Dermis microvascular lymphatic vessel endothelial cell (primary cell): ENCODE measurements around the gene ALAD. TPM values are rescaled to one million over a fixed set of nuclear protein-coding genes. Genes with fewer than 3 reads are reported as not detected.
A peak's percentile ranks its signal among the peaks of the same experiment; 100 is the strongest.

Experiments used
- DNase-seq, 2 donors: peaks; one replicate each; pipeline versions ENCODE4 v3.0.0 to v3.0.0-alpha.2; 2010; ENCODE audit warnings: low read depth in 2 of 2
- total RNA-seq: library from RNA; depleted of rRNA; stranded (reverse); fragments of >200 nt; gene quantifications from 2 replicates; pipeline ENCODE4 v1.2.1, GENCODE V29; 2014

Gene ALAD
- total RNA-seq, 1 donor from 2014 or later = 13.6 TPM

- DNase-seq = no peak
Measured at GRCh38 chr9:113350107-113350661, 50.9 kb downstream of the ALAD start.

- DNase-seq = no peak
Measured at GRCh38 chr9:113349445-113350094, 51.5 kb downstream of the ALAD start, which contains the start of gene BSPRY. Gene BSPRY, plus strand, starts transcription at chr9:113349541. Its CDS starts 39 bp downstream, at chr9:113349580.

- no peak for DNase-seq
Measured at GRCh38 chr9:113349066-113349444, 52.0 kb downstream of the ALAD start.

- no peak for DNase-seq
Measured at GRCh38 chr9:113348437-113348836, 52.6 kb downstream of the ALAD start.

- DNase-seq = no peak
Measured at GRCh38 chr9:113345671-113346070, 55.4 kb downstream of the ALAD start.

- no peak for DNase-seq
Measured at GRCh38 chr9:113345190-113345589, 55.9 kb downstream of the ALAD start.

- peak; percentile 4 to 25 for DNase-seq
Measured at GRCh38 chr9:113343732-113344231, 57.3 kb downstream of the ALAD start.

- DNase-seq = no peak
Measured at GRCh38 chr9:113341712-113342410, 59.2 kb downstream of the ALAD start.

GRCh38 chr9:113340011-113340699 lies 60.9 kb downstream of the ALAD start, which contains the start of gene WDR31:
Gene WDR31, minus strand, starts transcription at chr9:113340275. Its CDS starts 8,253 bp downstream, at chr9:113332022.
- peak; percentile 80 to 90 for DNase-seq

GRCh38 chr9:113337714-113338113 lies 63.4 kb downstream of the ALAD start:
- no peak for DNase-seq

Other genes starting within 250 kb of the ALAD start
- 12.3 and 15.4 TPM in 2 replicates for gene FKBP15, start 180.0 kb downstream of the ALAD start, total RNA-seq
- gene SLC31A1, start 179.7 kb downstream of the ALAD start, total RNA-seq = 13.9 and 15.7 TPM in 2 replicates
- gene CDC26, start 125.7 kb downstream of the ALAD start, total RNA-seq = 21.5 and 32.1 TPM in 2 replicates
- 21.8 and 21.9 TPM in 2 replicates for gene PRPF4, start 125.6 kb downstream of the ALAD start, total RNA-seq
- not detected in 2 replicates for gene RNF183, start 97.9 kb downstream of the ALAD start, total RNA-seq
- gene WDR31, start 61.0 kb downstream of the ALAD start, total RNA-seq = 0.13 and 0.38 TPM in 2 replicates
- gene BSPRY, start 51.7 kb downstream of the ALAD start, total RNA-seq = not detected in 2 replicates
- gene HDHD3, start 24.3 kb downstream of the ALAD start, total RNA-seq = 4.5 and 11.9 TPM in 2 replicates
- gene POLE3, start 9.4 kb upstream of the ALAD start, total RNA-seq = 39.7 and 41.3 TPM in 2 replicates
- gene C9orf43, start 9.5 kb upstream of the ALAD start, total RNA-seq = 0.39 and 0.51 TPM in 2 replicates
- 180 and 185 TPM in 2 replicates for gene RGS3, start 62.4 kb upstream of the ALAD start, total RNA-seq